ENCODE measurements around the gene SERPINE2. TPM values are rescaled to one million over a fixed set of nuclear protein-coding genes. Genes with fewer than 3 reads are reported as not detected.

Gene SERPINE2
- total RNA-seq, 2 experiments from 2014 or later, result 40.4 to 42.4 TPM

DNA sequence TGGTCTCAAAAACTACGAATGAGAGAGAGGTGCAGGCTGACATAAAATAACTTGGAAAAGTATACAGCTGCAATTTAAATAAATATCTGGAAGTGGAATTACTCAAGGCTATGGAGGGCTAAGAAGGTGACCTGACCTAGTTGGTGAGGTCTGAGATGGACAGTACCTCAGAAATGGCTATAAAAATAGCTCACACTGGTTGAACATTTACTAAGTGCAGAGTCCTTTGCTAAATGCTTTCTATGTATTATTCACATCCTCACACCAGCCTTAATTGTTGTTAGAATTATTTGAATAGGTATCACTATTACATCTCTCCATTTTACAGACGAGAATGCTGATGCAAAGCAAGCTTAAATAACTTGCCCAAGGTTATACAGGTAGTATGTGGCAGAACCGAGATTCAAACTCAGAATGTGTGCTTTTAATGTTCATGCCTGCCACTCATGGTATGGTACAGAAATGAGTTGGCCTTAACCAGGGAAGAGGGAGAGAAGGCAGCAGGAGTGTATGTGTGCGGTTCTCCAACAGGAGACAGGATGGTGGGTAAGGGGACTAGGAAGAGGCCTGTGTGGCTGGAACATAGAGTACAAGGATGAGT, 44.4 kb downstream of the SERPINE2 start:
- Mint-ChIP-seq H3K36me3 (ENCODE audit: low read depth) (peaks cover 28% of the 10 kb centered on the region), H3K9me3 (no peaks in the 10 kb centered on the region), H3K27me3 (no peaks in the 10 kb centered on the region), H3K4me1 (ENCODE audit: low read depth) (peaks cover 15% of the 10 kb centered on the region), H3K4me3 (no peak overlapping the region), H3K27ac (peak overlapping the region; percentile 79)
- DNase-seq (no peak), ATAC-seq (no peak)
- intact Hi-C loops (cut with micrococcal nuclease), result loop anchor here (10.0 kb wide), 1 partner anchor 150 kb away; no protein-coding TSS in a partner anchor
- ChIA-PET CTCF (interaction anchor here (1.2 to 7.2 kb wide), 21 partner anchors 10 to 652 kb away, joined by 3 to 156 read pairs (median 12); partner anchors contain the start of gene SERPINE2), POLR2A (interaction anchor here (1.0 to 1.2 kb wide), 3 partner anchors 14 to 288 kb away, joined by 3 to 4 read pairs (median 3); no protein-coding TSS in a partner anchor)
- TF ChIP-seq, protein P1, sequence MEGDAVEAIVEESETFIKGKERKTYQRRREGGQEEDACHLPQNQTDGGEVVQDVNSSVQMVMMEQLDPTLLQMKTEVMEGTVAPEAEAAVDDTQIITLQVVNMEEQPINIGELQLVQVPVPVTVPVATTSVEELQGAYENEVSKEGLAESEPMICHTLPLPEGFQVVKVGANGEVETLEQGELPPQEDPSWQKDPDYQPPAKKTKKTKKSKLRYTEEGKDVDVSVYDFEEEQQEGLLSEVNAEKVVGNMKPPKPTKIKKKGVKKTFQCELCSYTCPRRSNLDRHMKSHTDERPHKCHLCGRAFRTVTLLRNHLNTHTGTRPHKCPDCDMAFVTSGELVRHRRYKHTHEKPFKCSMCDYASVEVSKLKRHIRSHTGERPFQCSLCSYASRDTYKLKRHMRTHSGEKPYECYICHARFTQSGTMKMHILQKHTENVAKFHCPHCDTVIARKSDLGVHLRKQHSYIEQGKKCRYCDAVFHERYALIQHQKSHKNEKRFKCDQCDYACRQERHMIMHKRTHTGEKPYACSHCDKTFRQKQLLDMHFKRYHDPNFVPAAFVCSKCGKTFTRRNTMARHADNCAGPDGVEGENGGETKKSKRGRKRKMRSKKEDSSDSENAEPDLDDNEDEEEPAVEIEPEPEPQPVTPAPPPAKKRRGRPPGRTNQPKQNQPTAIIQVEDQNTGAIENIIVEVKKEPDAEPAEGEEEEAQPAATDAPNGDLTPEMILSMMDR (IDR thresholded peaks at IDR 0.05), result no peak

DNA sequence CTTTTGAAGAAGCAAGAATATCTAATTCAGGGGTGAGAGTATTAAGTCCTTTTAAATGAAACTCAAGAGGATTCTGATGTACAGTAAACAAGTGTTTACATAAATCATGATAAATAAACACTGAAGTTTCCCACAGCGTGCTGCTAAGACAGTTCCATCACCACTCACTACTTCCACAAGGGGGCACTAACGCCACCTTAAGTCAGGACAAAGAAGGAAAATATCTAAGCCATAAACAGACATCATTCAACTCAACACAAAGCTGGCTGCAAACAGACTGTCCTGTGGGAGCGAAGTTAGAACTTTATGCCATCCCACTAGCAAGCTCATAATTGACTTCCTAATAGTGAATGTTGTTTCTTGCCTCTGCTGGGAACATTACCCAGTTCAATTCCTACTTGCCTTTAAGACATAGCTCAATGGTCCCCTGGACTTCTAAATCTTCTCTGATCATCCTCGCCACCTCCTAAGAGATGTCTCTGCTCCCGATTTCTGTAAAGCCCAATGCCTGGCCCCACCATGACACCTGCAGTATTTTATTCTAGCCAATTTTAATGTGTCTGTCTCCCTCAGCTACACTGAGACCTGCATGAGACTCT, 45.4 kb downstream of the SERPINE2 start:
- TF ChIP-seq, protein P1 (IDR thresholded peaks at IDR 0.05), result peak; percentile 82
- no peaks in the 10 kb centered on the region for H3K27me3 Mint-ChIP-seq
- ChIA-PET POLR2A (interaction anchor here (0.8 to 1.2 kb wide), 3 partner anchors 13 to 289 kb away, joined by 3 to 4 read pairs (median 3); partner anchors contain the start of gene SERPINE2), CTCF (interaction anchor here (0.6 to 7.2 kb wide), 67 partner anchors 9 to 657 kb away, joined by 3 to 156 read pairs (median 4); partner anchors contain the start of genes FAM124B, MRPL44 and SERPINE2)
- peak overlapping the region; percentile 18 for H3K27ac Mint-ChIP-seq
- DNase-seq, result peak; percentile 83
- intact Hi-C loops (cut with micrococcal nuclease), result loop anchor here (1.0 to 10.0 kb wide), 2 partner anchors 151 to 291 kb away; no protein-coding TSS in a partner anchor
- no peak overlapping the region for H3K4me3 Mint-ChIP-seq
- H3K9me3 Mint-ChIP-seq, result no peaks in the 10 kb centered on the region
- H3K36me3 Mint-ChIP-seq (ENCODE audit: low read depth), result peaks cover 29% of the 10 kb centered on the region
- ATAC-seq, result peak; percentile 82
- peaks cover 15% of the 10 kb centered on the region for H3K4me1 Mint-ChIP-seq (ENCODE audit: low read depth)

DNA sequence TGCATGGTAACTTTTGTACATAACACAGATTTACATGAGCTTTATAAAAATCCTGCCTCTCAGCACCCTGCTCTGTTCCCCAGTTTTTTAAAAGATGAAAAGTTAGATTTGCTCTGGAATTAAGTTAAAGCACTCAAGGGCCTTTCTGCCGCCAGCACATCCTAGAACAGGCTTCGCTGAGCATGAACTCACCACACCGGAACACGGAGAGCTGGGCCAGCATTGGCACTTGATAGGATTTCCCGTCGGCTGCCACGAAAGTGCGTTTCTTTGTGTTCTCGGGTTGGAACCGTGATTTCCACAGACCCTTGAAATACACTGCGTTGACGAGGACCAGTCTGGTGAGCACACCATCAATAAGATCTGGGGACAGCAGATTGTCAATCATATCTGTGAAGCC, 47.5 kb downstream of the SERPINE2 start:
- Mint-ChIP-seq H3K36me3 (ENCODE audit: low read depth) (peaks cover 24% of the 10 kb centered on the region), H3K9me3 (no peaks in the 10 kb centered on the region), H3K4me3 (no peak overlapping the region), H3K27me3 (no peaks in the 10 kb centered on the region), H3K27ac (no peak overlapping the region), H3K4me1 (ENCODE audit: low read depth) (peaks cover 15% of the 10 kb centered on the region)
- ATAC-seq (no peak), DNase-seq (no peak)
- TF ChIP-seq, protein P1 (IDR thresholded peaks at IDR 0.05), result no peak
- CTCF ChIA-PET, result interaction anchor here (0.9 to 7.2 kb wide), 7 partner anchors 9 to 293 kb away, joined by 3 to 156 read pairs (median 21); partner anchors contain the start of gene SERPINE2
- intact Hi-C loops (cut with micrococcal nuclease), result loop anchor here (10.0 kb wide), 1 partner anchor 153 kb away; no protein-coding TSS in a partner anchor
- POLR2A ChIA-PET, result no interaction called here

DNA sequence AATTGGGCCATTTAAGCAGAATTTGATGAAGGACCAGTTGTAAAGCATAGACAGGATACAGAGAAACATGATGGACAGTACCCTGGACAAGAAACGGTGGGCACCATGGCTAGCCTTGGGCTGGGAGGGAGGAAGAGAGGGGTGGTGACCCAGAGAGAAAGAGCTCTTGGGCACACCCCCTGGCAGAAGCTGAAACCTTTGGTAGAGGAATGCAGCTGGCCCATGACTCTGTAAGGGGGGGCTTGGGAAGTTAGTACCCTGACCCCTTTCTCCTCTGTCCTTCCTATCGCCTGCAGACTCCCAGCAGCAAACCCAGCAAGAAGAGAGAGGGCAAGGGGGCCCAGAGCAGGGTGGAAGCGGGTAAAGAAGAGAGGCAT, 49.2 kb downstream of the SERPINE2 start:
- ChIA-PET POLR2A (no interaction called here), CTCF (interaction anchor here (5.9 to 7.2 kb wide), 2 partner anchors 19 to 295 kb away, joined by 93 to 156 read pairs; no protein-coding TSS in a partner anchor)
- H3K9me3 Mint-ChIP-seq, result no peaks in the 10 kb centered on the region
- ATAC-seq (no peak), DNase-seq (no peak)
- H3K27me3 Mint-ChIP-seq, result no peaks in the 10 kb centered on the region
- TF ChIP-seq, protein P1 (IDR thresholded peaks at IDR 0.05), result no peak
- intact Hi-C loops (cut with micrococcal nuclease), result loop anchor here (10.0 kb wide), 1 partner anchor 155 kb away; no protein-coding TSS in a partner anchor
- peaks cover 6% of the 10 kb centered on the region for H3K4me1 Mint-ChIP-seq (ENCODE audit: low read depth)
- H3K36me3 Mint-ChIP-seq (ENCODE audit: low read depth), result peaks cover 11% of the 10 kb centered on the region
- H3K4me3 Mint-ChIP-seq, result no peak overlapping the region
- H3K27ac Mint-ChIP-seq, result no peak overlapping the region

Data from activated CD8-positive, alpha-beta T cell treated with anti-CD3 and anti-CD28 coated beads for 36 hours (primary cell).